ENCODE data around the gene SMARCC1. TPM values are rescaled to one million over a fixed set of nuclear protein-coding genes. Genes with fewer than 3 reads are reported as not detected.

Gene SMARCC1
- total and polyA plus RNA-seq, 10 donors: 10.5 to 82.9 (median 44.7) TPM

GRCh38 chr3:47592066-47592795 lies 189.5 kb downstream of the SMARCC1 start:
- Histone ChIP-seq H3K4me1 (no peaks in the 10 kb centered on the region), H3K9me3 (no peaks in the 10 kb centered on the region), H3K27ac (no peak overlapping the region), H3K36me3 (peaks cover 0 to 95% (median 54%) of the 10 kb centered on the region in 6 donors), H3K27me3 (replicated peaks in 1 of 7) (no peaks in the 10 kb centered on the region), H3K4me3 (no peak overlapping the region)
- intact Hi-C loops (cut with DNase I; ENCODE audit: low total_unique reads): no loop called here
- TF ChIP-seq POLR2A (IDR thresholded peaks at IDR 0.05): no peak
- no peak for TF ChIP-seq CTCF (IDR thresholded peaks at IDR 0.05 in 8 of 11, conservative IDR thresholded peaks at IDR 0.05 in 3 of 11)
- DNase-seq: no peak
- 89 to 94% (median 93%) methylated on average over 4 of the region's 4 CpGs for WGBS, 5 donors

GRCh38 chr3:47590216-47590615 lies 191.5 kb downstream of the SMARCC1 start:
- WGBS, 5 donors: 93 to 99% (median 96%) methylated on average over 2 of the region's 2 CpGs
- Histone ChIP-seq H3K27me3 (replicated peaks in 1 of 7) (no peaks in the 10 kb centered on the region), H3K4me1 (no peaks in the 10 kb centered on the region), H3K4me3 (no peak overlapping the region), H3K27ac (no peak overlapping the region), H3K9me3 (no peaks in the 10 kb centered on the region), H3K36me3 (peaks cover 0 to 97% (median 69%) of the 10 kb centered on the region in 6 donors)
- TF ChIP-seq POLR2A (IDR thresholded peaks at IDR 0.05) (no peak), POLR2AphosphoS5 (IDR thresholded peaks at IDR 0.05) (no peak), CTCF (IDR thresholded peaks at IDR 0.05 in 8 of 11, conservative IDR thresholded peaks at IDR 0.05 in 3 of 11) (no peak)
- intact Hi-C loops (cut with DNase I; ENCODE audit: low total_unique reads): no loop called here
- DNase-seq: no peak

GRCh38 chr3:47588587-47588986 lies 193.1 kb downstream of the SMARCC1 start:
- Histone ChIP-seq H3K4me3 (no peak overlapping the region), H3K9me3 (no peaks in the 10 kb centered on the region), H3K27me3 (replicated peaks in 1 of 7) (no peaks in the 10 kb centered on the region), H3K27ac (no peak overlapping the region), H3K4me1 (no peaks in the 10 kb centered on the region), H3K36me3 (peaks cover 0 to 90% (median 63%) of the 10 kb centered on the region in 6 donors)
- 94 to 100% (median 98%) methylated on average over 4 of the region's 4 CpGs for WGBS, 5 donors
- DNase-seq: no peak
- intact Hi-C loops (cut with DNase I; ENCODE audit: low total_unique reads): no loop called here
- TF ChIP-seq CTCF (IDR thresholded peaks at IDR 0.05 in 8 of 11, conservative IDR thresholded peaks at IDR 0.05 in 3 of 11) (no peak), POLR2A (IDR thresholded peaks at IDR 0.05) (no peak), POLR2AphosphoS5 (IDR thresholded peaks at IDR 0.05) (no peak)

- Histone ChIP-seq H3K27me3 (replicated peaks in 1 of 7) (no peaks in the 10 kb centered on the region), H3K27ac (no peak overlapping the region), H3K36me3 (peaks cover 0 to 84% (median 59%) of the 10 kb centered on the region in 6 donors), H3K4me3 (no peak overlapping the region), H3K4me1 (no peaks in the 10 kb centered on the region), H3K9me3 (no peaks in the 10 kb centered on the region)
- DNase-seq: no peak
- intact Hi-C loops (cut with DNase I; ENCODE audit: low total_unique reads): no loop called here
- 94 to 98% (median 94%) methylated on average over 7 of the region's 7 CpGs for WGBS, 5 donors
- TF ChIP-seq POLR2AphosphoS5 (IDR thresholded peaks at IDR 0.05) (no peak), POLR2A (IDR thresholded peaks at IDR 0.05) (no peak), CTCF (IDR thresholded peaks at IDR 0.05 in 8 of 11, conservative IDR thresholded peaks at IDR 0.05 in 3 of 11) (no peak)
Observed at GRCh38 chr3:47588053-47588452, 193.6 kb downstream of the SMARCC1 start.

Measured in spleen (tissue), 11 donors.